Right kidney (tissue), 9 donors: ENCODE data around the gene MMD2.
"Not testable (repeated sequence)": the region's sequence is repeated elsewhere in the genome, so short reads cannot be mapped to it uniquely, and the experiment has no call there.

Experiments
- DNase-seq: peaks from one replicate; pipeline ENCODE4 v3.0.0-alpha.2; 2016
- long read RNA-seq, 8 donors: transcript quantifications; one replicate each; lab custom pipeline, GENCODE V29; 2026

Gene MMD2
- long read RNA-seq, donor 1: 0 reads
- long read RNA-seq, donor 2: 0 reads
- long read RNA-seq, donor 3: 0 reads
- long read RNA-seq, donor 4: 0 reads
- long read RNA-seq, donor 5: 0 reads
- long read RNA-seq, donor 6: 0 reads
- long read RNA-seq, donor 7: 0 reads
- long read RNA-seq, donor 8: 0 reads

- peak; percentile 34 for DNase-seq
Observed at GRCh38 chr7:4958477-4959301, at the start of gene MMD2. Gene MMD2, minus strand, starts transcription at chr7:4959187. Its CDS starts 170 bp downstream, at chr7:4959017.

GRCh38 chr7:5005066-5005465, 46.1 kb upstream of the MMD2 start:
- DNase-seq: no peak

DNA sequence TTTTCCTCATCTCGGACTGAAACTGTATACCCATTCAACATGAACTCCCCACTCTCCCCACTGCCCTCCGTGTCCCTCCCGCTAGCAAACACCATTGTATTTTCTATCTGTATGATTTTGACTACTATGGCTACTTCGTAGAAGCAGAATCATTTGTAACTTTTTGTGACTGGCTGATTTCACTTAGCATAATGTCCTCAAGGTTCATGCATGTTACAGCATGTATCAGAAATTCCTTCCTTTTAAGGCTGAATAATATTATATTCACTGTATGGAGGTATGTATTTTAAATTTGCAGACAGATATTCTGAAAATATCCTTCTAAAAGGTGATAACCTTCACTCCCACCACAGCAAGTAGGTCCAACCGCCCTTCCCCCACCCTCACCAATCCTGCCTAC, 42.9 kb upstream of the MMD2 start:
- DNase-seq: no peak

GRCh38 chr7:5001003-5001402, 42.0 kb upstream of the MMD2 start:
- DNase-seq: no peak

DNA sequence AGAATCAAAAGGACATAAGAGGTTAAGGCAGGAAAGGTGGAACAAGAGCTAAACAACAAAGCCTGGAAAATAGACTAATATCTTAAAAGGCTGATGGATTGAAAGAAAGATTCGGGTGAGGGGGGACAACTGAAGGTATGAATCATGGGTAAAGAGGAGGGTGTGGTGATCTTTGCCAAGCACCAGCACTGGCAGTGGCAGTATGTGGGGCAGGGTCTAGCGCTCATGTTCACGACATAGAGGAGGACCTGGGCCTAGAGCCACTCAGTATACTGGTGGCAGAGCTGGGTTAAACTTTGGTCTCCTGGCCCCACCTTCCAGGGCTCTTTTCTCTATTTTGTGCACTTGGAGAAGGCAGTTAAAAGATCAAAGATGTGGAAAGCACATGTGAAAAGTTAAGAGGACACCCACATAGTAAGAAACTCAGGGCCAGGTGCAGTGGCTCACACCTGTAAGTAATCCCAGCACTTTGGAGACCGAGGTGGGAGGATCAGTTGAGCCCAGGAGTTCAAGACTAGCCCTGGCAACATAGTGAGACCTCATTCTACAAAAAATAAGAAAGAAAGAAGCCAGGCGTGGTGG, 40.5 kb upstream of the MMD2 start:
- DNase-seq: no peak

GRCh38 chr7:4998910-4999309, 39.9 kb upstream of the MMD2 start:
- no peak for DNase-seq

GRCh38 chr7:4998244-4998643, 39.3 kb upstream of the MMD2 start:
- DNase-seq: no peak

DNA sequence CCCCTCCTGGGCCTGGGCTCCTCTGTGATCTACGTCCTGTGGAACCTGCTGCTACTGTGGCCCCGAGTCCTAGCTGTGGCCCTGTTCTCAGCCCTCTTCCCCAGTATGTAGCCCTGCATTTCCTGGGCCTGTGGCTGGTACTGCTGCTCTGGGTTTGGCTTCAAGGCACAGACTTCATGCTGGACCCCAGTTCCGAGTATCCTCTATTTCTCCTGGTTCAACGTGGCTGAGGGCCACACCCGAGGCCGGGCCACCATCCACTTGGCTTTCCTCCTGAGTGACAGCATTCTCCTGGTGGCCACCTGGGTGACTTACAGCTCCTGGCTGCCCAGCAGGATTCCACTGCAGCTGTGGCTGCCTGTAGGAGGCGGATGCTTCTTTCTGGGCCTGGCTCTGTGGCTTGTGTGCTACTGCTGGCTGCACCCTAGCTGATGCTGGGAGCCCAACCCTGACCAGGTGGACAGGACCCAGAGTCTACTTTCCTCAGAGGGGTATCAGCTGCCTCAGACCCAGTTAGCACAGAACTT, 37.8 kb upstream of the MMD2 start:
- DNase-seq: no peak

- DNase-seq: no peak
Observed at GRCh38 chr7:4995429-4995969, 36.5 kb upstream of the MMD2 start.

GRCh38 chr7:4993471-4993870, 34.5 kb upstream of the MMD2 start:
- no peak for DNase-seq

- DNase-seq: not testable (repeated sequence)
Observed at GRCh38 chr7:4982741-4983140, 23.8 kb upstream of the MMD2 start.

DNA sequence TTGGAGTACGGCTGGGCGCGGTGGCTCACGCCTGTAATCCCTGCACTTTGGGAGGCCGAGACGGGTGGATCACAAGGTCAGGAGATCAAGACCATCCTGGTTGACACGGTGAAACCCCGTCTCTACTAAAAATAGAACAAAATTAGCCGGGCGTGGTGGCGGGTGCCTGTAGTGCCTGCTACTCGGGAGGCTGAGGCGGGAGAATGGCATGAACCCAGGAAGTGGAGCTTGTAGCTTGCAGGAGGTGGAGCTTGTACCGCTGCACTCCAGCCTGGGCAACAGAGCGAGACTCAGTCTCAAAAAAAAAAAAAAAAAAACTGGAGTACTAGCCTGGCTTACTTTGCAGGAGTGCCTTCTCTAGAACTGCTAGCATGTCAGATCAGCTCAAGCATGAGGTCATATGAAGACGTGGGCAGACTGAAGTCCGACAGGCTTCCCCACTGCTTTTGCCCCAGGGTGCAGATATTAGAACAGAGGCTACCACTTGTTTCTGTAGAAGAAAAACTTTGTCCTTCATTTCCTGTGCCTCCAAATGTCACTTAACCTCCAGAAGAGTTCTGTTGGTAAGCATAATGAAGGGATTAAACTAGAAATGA, 22.4 kb upstream of the MMD2 start:
- not testable (repeated sequence) for DNase-seq

DNA sequence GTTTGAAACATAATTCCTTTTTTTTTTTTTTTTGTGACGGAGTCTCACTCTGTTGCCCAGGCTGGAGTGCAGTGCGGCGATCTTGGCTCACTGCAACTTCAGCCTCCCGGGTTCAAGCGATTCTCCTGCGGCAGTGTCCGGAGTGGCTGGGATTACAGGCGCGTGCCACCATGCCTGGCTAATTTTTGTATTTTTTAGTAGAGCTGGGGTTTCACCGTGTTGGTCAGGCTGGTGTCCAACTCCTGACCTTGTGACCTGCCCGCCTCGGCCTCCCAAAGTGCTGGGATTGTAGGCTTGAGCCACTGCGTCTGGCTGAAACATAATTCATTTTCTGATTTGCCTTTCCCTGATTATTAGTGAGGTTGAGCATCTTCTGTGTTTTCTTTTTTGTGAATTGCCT, 16.6 kb upstream of the MMD2 start:
- not testable (repeated sequence) for DNase-seq

GRCh38 chr7:4973728-4974198, 14.8 kb upstream of the MMD2 start:
- peak; percentile 92 for DNase-seq

DNA sequence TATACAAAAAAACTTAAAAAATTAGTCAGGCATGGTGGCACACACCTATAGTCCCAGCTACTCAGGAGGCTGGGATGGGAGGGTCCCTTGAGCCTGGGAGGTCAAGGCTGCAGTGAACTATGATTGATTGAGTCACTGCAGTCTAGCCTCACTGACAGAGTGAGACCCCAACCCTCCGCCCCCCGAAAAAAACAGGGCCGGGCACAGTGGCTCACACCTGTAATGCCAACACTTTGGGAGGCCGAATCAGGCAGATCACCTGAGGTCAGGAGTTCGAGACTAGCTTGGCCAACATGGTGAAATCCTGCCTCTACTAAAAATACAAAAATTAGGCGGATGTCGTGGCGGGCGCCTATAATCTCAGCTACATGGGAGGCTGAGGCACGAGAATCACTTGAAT, 13.5 kb upstream of the MMD2 start:
- DNase-seq: not testable (repeated sequence)

- DNase-seq: no peak
Observed at GRCh38 chr7:4965295-4966022, 6.5 kb upstream of the MMD2 start.

DNA sequence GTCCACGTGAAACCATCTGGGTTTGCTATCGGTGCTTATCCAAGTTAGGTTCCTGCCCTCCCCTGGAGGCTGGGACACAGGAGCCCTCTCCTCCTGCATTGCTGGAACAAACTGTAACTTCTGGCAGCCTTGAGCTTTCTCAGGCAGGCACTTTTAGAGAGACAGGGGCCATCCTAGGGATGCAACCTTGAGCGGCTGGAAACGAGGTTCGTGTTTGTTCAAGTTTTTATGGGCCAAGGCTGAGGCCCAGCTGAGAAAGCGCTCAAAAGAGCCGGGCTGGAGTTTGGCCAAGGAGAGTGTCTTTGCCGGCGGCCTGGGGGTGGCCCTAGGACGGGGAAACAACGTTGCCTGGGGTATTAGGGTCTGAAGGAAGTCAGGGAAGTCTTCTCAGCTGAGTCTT, 5.5 kb upstream of the MMD2 start:
- no peak for DNase-seq

GRCh38 chr7:4962872-4963775, 4.1 kb upstream of the MMD2 start:
- no peak for DNase-seq

DNA sequence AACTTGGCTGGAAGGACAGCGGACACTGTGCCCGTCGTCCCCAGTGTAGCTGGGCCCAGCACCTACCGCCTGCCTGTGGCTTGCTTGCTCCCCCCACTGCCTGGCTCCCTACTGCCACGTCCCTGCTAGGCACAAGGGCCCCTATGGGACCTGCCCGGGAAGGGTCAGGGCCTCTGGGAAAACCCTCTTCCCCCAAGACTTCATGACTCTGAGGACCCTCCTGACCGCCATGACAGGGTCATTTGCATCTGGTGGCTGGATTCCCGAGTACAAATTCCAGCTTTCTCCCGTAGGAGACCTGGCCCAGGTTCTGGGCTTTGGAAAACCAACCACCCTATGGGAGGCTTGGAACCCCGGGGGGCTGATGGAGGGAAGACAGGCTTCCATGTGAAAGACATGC, 1.4 kb upstream of the MMD2 start:
- no peak for DNase-seq

DNA sequence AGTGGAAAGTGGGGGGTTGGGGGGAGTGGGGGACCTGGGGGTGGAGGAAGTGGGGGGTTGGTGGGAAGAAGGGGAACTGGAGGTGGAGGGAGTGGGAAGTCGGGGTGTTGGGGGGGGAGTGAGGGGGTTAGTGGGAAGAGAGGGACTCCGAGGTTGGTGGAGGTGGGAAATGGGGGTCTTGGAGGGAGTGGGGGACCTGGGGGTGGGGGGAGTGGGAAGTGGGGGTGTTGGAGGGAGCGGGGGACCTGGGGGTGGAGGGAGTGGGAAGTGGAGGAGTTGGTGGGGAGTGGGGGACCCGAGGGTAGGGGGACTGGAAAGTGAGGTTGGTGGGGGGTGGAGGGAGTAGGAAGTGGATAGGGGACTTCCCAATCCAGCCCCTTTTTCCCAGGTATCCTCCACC, 906 bp upstream of the MMD2 start:
- no peak for DNase-seq

- DNase-seq: no peak
Observed at GRCh38 chr7:4959306-4959705, 319 bp upstream of the MMD2 start.
